RWPE2 (cell line): ENCODE measurements around the gene STMND1.
"Not testable (repeated sequence)": the region's sequence is repeated elsewhere in the genome, so short reads cannot be mapped to it uniquely, and the experiment has no call there.

Experiments
- ATAC-seq: fragments of 200-7000 bp; cut with Tn5 transposase; 3 replicates; pipeline ENCODE4 v1.9.1; 2021; ENCODE audit warnings: low read depth
- DNase-seq: peaks from one replicate; pipeline ENCODE4 v3.0.0-alpha.2; 2020; ENCODE audit warnings: low spot score
- H3K27ac ChIP-seq: fragments of 450-650 bp; 2 replicates; pipeline ENCODE4 v1.5.1; 2017; ENCODE audit warnings: mild to moderate bottlenecking; ENCODE audit not compliant: poor library complexity, severe bottlenecking
- H3K27me3 ChIP-seq: fragments of 250-450 bp; sonication (Bioruptor Pico); 2 replicates; pipeline ENCODE4 v1.5.1; 2021; ENCODE audit warnings: mild to moderate bottlenecking, moderate library complexity; ENCODE audit not compliant: insufficient read depth, poor library complexity, severe bottlenecking
- H3K36me3 ChIP-seq: fragments of 250-450 bp; sonication (Bioruptor Pico); 2 replicates; pipeline ENCODE4 v1.5.1; 2020; ENCODE audit warnings: low read depth, mild to moderate bottlenecking, moderate library complexity
- H3K4me1 ChIP-seq: fragments of 250-450 bp; sonication (Bioruptor Pico); 2 replicates; pipeline ENCODE4 v1.5.1; 2021; ENCODE audit warnings: mild to moderate bottlenecking, moderate library complexity; ENCODE audit not compliant: insufficient read depth, poor library complexity, severe bottlenecking
- H3K4me3 ChIP-seq: fragments of 250-450 bp; sonication (Bioruptor Pico); 2 replicates; pipeline ENCODE4 v1.5.1; 2021; ENCODE audit warnings: mild to moderate bottlenecking, moderate library complexity; ENCODE audit not compliant: severe bottlenecking
- H3K9me3 ChIP-seq: fragments of 250-450 bp; sonication (Bioruptor Pico); 2 replicates; pipeline ENCODE4 v1.5.1; 2021; ENCODE audit warnings: mild to moderate bottlenecking, moderate library complexity; ENCODE audit not compliant: severe bottlenecking
- TF ChIP-seq, protein P1 (sequence below): fragments of 450-650 bp; IDR thresholded peaks from one replicate; pipeline ENCODE4 v1.5.1; 2017; ENCODE audit warnings: mild to moderate bottlenecking, moderate library complexity; ENCODE audit not compliant: poor library complexity, severe bottlenecking

Gene STMND1

DNA sequence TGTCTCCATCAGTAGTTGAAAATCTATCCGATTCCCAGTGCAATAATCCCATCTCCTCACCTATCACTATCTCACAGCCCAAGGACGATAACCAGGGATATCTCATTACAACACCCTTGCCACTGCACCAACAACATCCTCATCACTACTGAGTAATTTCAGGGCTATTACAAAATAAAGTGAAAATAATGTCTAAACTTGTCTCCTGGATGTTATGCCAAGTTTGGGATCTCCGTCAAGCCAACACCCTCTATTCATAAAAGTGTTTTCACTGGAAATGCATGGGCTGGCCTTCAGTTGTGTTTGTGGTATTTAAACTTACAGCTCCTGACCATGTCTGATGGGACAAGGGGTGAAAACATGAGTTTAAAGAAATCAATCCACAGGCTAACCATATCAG, 42.0 kb upstream of the STMND1 start:
- TF ChIP-seq, protein P1, sequence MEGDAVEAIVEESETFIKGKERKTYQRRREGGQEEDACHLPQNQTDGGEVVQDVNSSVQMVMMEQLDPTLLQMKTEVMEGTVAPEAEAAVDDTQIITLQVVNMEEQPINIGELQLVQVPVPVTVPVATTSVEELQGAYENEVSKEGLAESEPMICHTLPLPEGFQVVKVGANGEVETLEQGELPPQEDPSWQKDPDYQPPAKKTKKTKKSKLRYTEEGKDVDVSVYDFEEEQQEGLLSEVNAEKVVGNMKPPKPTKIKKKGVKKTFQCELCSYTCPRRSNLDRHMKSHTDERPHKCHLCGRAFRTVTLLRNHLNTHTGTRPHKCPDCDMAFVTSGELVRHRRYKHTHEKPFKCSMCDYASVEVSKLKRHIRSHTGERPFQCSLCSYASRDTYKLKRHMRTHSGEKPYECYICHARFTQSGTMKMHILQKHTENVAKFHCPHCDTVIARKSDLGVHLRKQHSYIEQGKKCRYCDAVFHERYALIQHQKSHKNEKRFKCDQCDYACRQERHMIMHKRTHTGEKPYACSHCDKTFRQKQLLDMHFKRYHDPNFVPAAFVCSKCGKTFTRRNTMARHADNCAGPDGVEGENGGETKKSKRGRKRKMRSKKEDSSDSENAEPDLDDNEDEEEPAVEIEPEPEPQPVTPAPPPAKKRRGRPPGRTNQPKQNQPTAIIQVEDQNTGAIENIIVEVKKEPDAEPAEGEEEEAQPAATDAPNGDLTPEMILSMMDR: no peak

DNA sequence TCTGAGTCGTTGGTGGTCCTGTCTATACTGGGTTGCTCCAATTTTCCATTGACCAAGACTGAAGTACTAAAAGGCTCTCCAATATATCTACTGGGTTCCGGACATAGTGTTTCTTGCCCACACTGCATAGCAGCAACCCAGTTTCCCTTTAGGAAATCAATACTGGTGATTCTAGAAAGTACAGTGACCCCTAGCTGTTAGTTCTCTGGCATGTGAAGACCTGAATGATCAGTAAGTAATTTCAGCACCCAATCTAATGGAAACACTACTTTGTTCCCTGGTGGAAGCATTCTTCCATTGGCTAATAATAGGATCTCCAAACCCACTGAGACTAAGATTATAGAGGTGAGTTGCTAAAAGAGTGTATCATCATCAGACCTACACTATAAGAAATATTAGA, 40.8 kb upstream of the STMND1 start:
- peaks cover 10% of the 10 kb centered on the region for H3K4me1 ChIP-seq
- no peaks in the 10 kb centered on the region for H3K27me3 ChIP-seq
- TF ChIP-seq, protein P1: no peak
- DNase-seq (no peak), ATAC-seq (no peak)
- H3K9me3 ChIP-seq: no peaks in the 10 kb centered on the region
- H3K27ac ChIP-seq: no peak overlapping the region
- no peak overlapping the region for H3K4me3 ChIP-seq
- H3K36me3 ChIP-seq: no peaks in the 10 kb centered on the region

More for the DNA sequence above, 42.0 kb upstream of the STMND1 start:
- Histone ChIP-seq H3K27me3 (no peaks in the 10 kb centered on the region), H3K9me3 (no peaks in the 10 kb centered on the region), H3K4me3 (no peak overlapping the region), H3K4me1 (peaks cover 10% of the 10 kb centered on the region), H3K36me3 (no peaks in the 10 kb centered on the region), H3K27ac (no peak overlapping the region)
- ATAC-seq (peak; percentile 95), DNase-seq (no peak)

DNA sequence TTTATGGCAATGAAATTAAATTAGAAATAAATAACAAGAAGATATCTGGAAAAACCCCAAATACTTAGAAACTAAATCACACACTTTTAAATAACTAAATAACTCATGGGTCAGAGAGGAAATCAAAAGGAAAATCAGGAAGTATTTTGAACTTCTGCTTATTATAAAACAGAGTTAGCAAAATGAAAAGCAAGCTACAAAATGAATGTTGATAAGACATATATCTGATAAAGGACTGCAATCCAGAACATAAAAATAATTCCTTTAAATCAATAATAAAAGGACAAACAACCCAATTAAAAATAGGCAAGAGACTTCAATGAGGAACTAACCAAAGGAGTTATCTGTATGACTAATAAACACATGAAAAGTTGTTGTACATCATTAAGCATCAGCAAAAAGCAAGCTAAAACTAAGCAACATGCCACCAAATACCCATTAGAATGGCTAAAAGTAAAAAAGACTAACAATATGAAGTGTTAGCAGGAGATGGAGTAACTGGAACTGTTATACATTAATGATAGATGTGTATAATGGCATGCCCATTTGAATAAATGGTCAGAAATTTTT, 38.9 kb upstream of the STMND1 start:
- Histone ChIP-seq H3K27me3 (no peaks in the 10 kb centered on the region), H3K9me3 (no peaks in the 10 kb centered on the region), H3K36me3 (no peaks in the 10 kb centered on the region), H3K27ac (no peak overlapping the region), H3K4me1 (peaks cover 7% of the 10 kb centered on the region), H3K4me3 (no peak overlapping the region)
- ATAC-seq (no peak), DNase-seq (no peak)
- TF ChIP-seq, protein P1: no peak

DNA sequence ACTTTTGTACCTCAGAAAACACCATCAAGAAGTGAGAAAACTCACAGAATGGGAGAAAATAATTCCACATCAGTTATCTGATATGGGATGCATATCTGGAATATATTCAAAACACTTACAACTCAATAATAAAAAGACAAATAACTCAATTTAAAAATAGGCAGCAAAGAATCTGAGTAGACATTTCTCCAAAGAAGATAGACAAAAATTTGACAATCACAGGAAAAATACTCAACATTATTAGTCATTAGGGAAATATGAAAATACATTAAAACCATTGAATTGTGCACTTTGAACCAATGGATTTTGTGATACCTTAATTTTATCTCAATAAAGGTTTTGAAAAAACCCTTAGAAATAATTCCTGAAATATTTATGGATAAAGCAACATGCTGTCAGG, 36.9 kb upstream of the STMND1 start:
- Histone ChIP-seq H3K9me3 (no peaks in the 10 kb centered on the region), H3K4me1 (peaks cover 4% of the 10 kb centered on the region), H3K36me3 (no peaks in the 10 kb centered on the region), H3K27me3 (no peaks in the 10 kb centered on the region), H3K4me3 (no peak overlapping the region), H3K27ac (no peak overlapping the region)
- TF ChIP-seq, protein P1: no peak
- ATAC-seq (no peak), DNase-seq (no peak)

- Histone ChIP-seq H3K4me3 (no peak overlapping the region), H3K36me3 (no peaks in the 10 kb centered on the region), H3K27ac (no peak overlapping the region), H3K4me1 (no peaks in the 10 kb centered on the region), H3K9me3 (no peaks in the 10 kb centered on the region), H3K27me3 (no peaks in the 10 kb centered on the region)
- TF ChIP-seq, protein P1: no peak
- no peak for ATAC-seq
- DNase-seq: no peak
These were observed 35.2 kb upstream of the STMND1 start for GRCh38 chr6:17066610-17067009.

DNA sequence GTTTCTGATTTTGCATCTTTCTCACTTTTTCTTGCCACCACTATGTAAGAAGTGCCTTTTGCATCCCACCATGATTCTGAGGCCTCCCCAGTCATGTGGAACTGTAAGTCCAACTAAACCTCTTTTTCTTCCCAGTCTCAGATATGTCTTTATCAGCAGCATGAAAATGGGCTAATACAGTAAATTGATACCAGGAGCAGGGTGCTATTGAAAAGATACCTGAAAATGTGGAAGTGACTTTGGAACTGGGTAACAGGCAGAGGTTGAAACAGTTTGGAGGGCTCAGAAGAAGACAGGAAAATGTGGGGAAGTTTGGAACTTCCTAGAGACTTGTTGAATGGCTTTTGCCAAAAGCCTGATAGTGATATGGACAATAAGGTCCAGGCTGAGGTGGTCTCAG, 32.9 kb upstream of the STMND1 start:
- not testable (repeated sequence) for H3K9me3 ChIP-seq, DNase-seq, H3K27ac ChIP-seq, ATAC-seq, H3K36me3 ChIP-seq, H3K27me3 ChIP-seq, H3K4me1 ChIP-seq, H3K4me3 ChIP-seq

- ATAC-seq, H3K9me3 ChIP-seq, DNase-seq, H3K4me3 ChIP-seq, H3K27ac ChIP-seq, H3K4me1 ChIP-seq, H3K36me3 ChIP-seq, H3K27me3 ChIP-seq: not testable (repeated sequence)
These were observed 31.4 kb upstream of the STMND1 start for GRCh38 chr6:17070400-17070799.
